Measurements from ENCODE around the gene GNL3. TPM values are rescaled to one million over a fixed set of nuclear protein-coding genes. Genes with fewer than 3 reads are reported as not detected.

Gene GNL3
- total and polyA plus RNA-seq, 7 experiments from 2014 or later = 60.0 to 116 (median 94.2) TPM

GRCh38 chr3:52683611-52684010, 2.2 kb upstream of the GNL3 start:
- intact Hi-C loops (cut with micrococcal nuclease) = loop anchor here (2.0 to 10.0 kb wide), 5 partner anchors 13 to 627 kb away; partner anchors contain the start of genes DUSP7 (in 1 of the 2), NISCH (in 1 of the 2), RFT1 (in 1 of the 2) and TNNC1 (in 1 of the 2)
- no peak for ATAC-seq
- Histone ChIP-seq H3K4me1 (ENCODE audit: control insufficient read depth in 2 of 2, insufficient read depth in 2 of 2, low read length in 2 of 2) (peaks cover 21 to 25% of the 10 kb centered on the region in 2 donors), H3K27ac (ENCODE audit: low read depth, low read length) (peak overlapping the region; percentile 89), H3K4me3 (ENCODE audit: low read length) (no peak overlapping the region), H3K27me3 (ENCODE audit: control insufficient read depth in 2 of 2, insufficient read depth in 2 of 2, low read length in 2 of 2) (no peaks in the 10 kb centered on the region), H3K9me3 (ENCODE audit: control insufficient read depth in 2 of 3, low read length in 3 of 3) (no peaks in the 10 kb centered on the region), H3K36me3 (ENCODE audit: control insufficient read depth in 2 of 3, insufficient read depth in 3 of 3, low read length in 3 of 3) (peaks cover 11 to 34% (median 28%) of the 10 kb centered on the region in 3 experiments)
- H3K27ac Mint-ChIP-seq = peak overlapping the region in 4 of 9 donors; percentile 91 to 98 (median 92)
- POLR2A ChIA-PET = interaction anchor here (0.5 to 1.8 kb wide), 4 partner anchors 11 to 360 kb away, joined by 3 to 7 read pairs (median 5); no protein-coding TSS in a partner anchor
- H3K27me3 Mint-ChIP-seq = no peaks in the 10 kb centered on the region
- CTCF ChIA-PET = no interaction called here
- DNase-seq = no peak
- H3K9me3 Mint-ChIP-seq = peaks cover 0 to 2% (median 0%) of the 10 kb centered on the region in 11 donors
- H3K4me1 Mint-ChIP-seq = peaks cover 32 to 84% (median 68%) of the 10 kb centered on the region in 7 donors
- peaks cover 8 to 31% (median 22%) of the 10 kb centered on the region in 5 donors for H3K36me3 Mint-ChIP-seq
- H3K4me3 Mint-ChIP-seq = peak overlapping the region in 7 of 10 donors; percentile 16 to 95 (median 45)

GRCh38 chr3:52684184-52684583, 1.6 kb upstream of the GNL3 start:
- Histone ChIP-seq H3K4me3 (ENCODE audit: low read length) (no peak overlapping the region), H3K27ac (ENCODE audit: low read depth, low read length) (peak overlapping the region; percentile 89), H3K4me1 (ENCODE audit: control insufficient read depth in 2 of 2, insufficient read depth in 2 of 2, low read length in 2 of 2) (peaks cover 21 to 25% of the 10 kb centered on the region in 2 donors), H3K27me3 (ENCODE audit: control insufficient read depth in 2 of 2, insufficient read depth in 2 of 2, low read length in 2 of 2) (no peaks in the 10 kb centered on the region), H3K9me3 (ENCODE audit: control insufficient read depth in 2 of 3, low read length in 3 of 3) (no peaks in the 10 kb centered on the region), H3K36me3 (ENCODE audit: control insufficient read depth in 2 of 3, insufficient read depth in 3 of 3, low read length in 3 of 3) (peaks cover 17 to 34% (median 28%) of the 10 kb centered on the region in 3 experiments)
- POLR2A ChIA-PET = interaction anchor here (0.6 to 1.8 kb wide), 5 partner anchors 11 to 275 kb away, joined by 3 to 7 read pairs (median 4); partner anchors contain the start of genes SPCS1 and UQCC5
- Mint-ChIP-seq H3K27me3 (no peaks in the 10 kb centered on the region), H3K36me3 (peaks cover 2 to 31% (median 23%) of the 10 kb centered on the region in 5 donors), H3K4me3 (peak overlapping the region; percentile 64 to 99 (median 94)), H3K9me3 (peaks cover 0 to 2% (median 0%) of the 10 kb centered on the region in 11 donors), H3K4me1 (peaks cover 30 to 84% (median 70%) of the 10 kb centered on the region in 7 donors), H3K27ac (peak overlapping the region in 8 of 9 donors; percentile 59 to 98 (median 92))
- ATAC-seq (no peak), DNase-seq (no peak)
- CTCF ChIA-PET = interaction anchor here (0.7 kb wide), 1 partner anchor 67 kb away, joined by 3 read pairs; no protein-coding TSS in a partner anchor
- intact Hi-C loops (cut with micrococcal nuclease) = loop anchor here (2.0 to 10.0 kb wide), 5 partner anchors 13 to 627 kb away; partner anchors contain the start of genes DUSP7 (in 1 of the 2), NISCH (in 1 of the 2), RFT1 (in 1 of the 2) and TNNC1 (in 1 of the 2)

- Histone ChIP-seq H3K4me1 (ENCODE audit: control insufficient read depth in 2 of 2, insufficient read depth in 2 of 2, low read length in 2 of 2) (peaks cover 21 to 25% of the 10 kb centered on the region in 2 donors), H3K36me3 (ENCODE audit: control insufficient read depth in 2 of 3, insufficient read depth in 3 of 3, low read length in 3 of 3) (peaks cover 28 to 34% (median 32%) of the 10 kb centered on the region in 3 experiments), H3K27ac (ENCODE audit: low read depth, low read length) (peak overlapping the region; percentile 89), H3K9me3 (ENCODE audit: control insufficient read depth in 2 of 3, low read length in 3 of 3) (no peaks in the 10 kb centered on the region), H3K27me3 (ENCODE audit: control insufficient read depth in 2 of 2, insufficient read depth in 2 of 2, low read length in 2 of 2) (no peaks in the 10 kb centered on the region), H3K4me3 (ENCODE audit: low read length) (peak overlapping the region; percentile 68)
- DNase-seq (peak in 8 of 9 donors; percentile 51 to 86 (median 62)), ATAC-seq (peak; percentile 79)
- ChIA-PET POLR2A (interaction anchor here (0.9 to 1.8 kb wide), 4 partner anchors 21 to 149 kb away, joined by 3 to 7 read pairs (median 4); partner anchors contain the start of genes SPCS1 and UQCC5), CTCF (interaction anchor here (0.7 kb wide), 1 partner anchor 343 kb away, joined by 3 read pairs; no protein-coding TSS in a partner anchor)
- H3K9me3 Mint-ChIP-seq = peaks cover 0 to 2% (median 0%) of the 10 kb centered on the region in 11 donors
- intact Hi-C loops (cut with micrococcal nuclease) = loop anchor here (1.0 to 10.0 kb wide), 12 partner anchors 14 to 1018 kb away; partner anchors contain the start of genes NISCH (in 2 of the 2), UQCC5 (in 2 of the 2), DCP1A (in 1 of the 2) and DUSP7 (in 1 of the 2)
- peak overlapping the region; percentile 86 to 98 (median 93) for H3K27ac Mint-ChIP-seq
- peak overlapping the region; percentile 84 to 99 (median 94) for H3K4me3 Mint-ChIP-seq
- no peaks in the 10 kb centered on the region for H3K27me3 Mint-ChIP-seq
- H3K36me3 Mint-ChIP-seq = peaks cover 3 to 36% (median 23%) of the 10 kb centered on the region in 5 donors
- peaks cover 23 to 76% (median 65%) of the 10 kb centered on the region in 7 donors for H3K4me1 Mint-ChIP-seq
These were observed 535 bp upstream of the GNL3 start for GRCh38 chr3:52685285-52685708.

GRCh38 chr3:52688266-52688665, 2.4 kb downstream of the GNL3 start:
- peaks cover 13 to 55% (median 46%) of the 10 kb centered on the region in 7 donors for H3K4me1 Mint-ChIP-seq
- no peak for ATAC-seq
- H3K27me3 Mint-ChIP-seq = no peaks in the 10 kb centered on the region
- intact Hi-C loops (cut with micrococcal nuclease) = loop anchor here (5.0 to 10.0 kb wide), 6 partner anchors 34 to 1021 kb away; partner anchors contain the start of genes NISCH (in 2 of the 2), STIMATE (in 1 of the 2), TNNC1 (in 1 of the 2) and WDR82 (in 1 of the 2)
- peaks cover 0 to 2% (median 0%) of the 10 kb centered on the region in 11 donors for H3K9me3 Mint-ChIP-seq
- H3K4me1 ChIP-seq (ENCODE audit: control insufficient read depth in 2 of 2, insufficient read depth in 2 of 2, low read length in 2 of 2) = peaks cover 21 to 25% of the 10 kb centered on the region in 2 donors
- no peaks in the 10 kb centered on the region for H3K27me3 ChIP-seq (ENCODE audit: control insufficient read depth in 2 of 2, insufficient read depth in 2 of 2, low read length in 2 of 2)
- no peak overlapping the region for H3K4me3 ChIP-seq (ENCODE audit: low read length)
- DNase-seq = no peak
- peaks cover 38 to 64% (median 46%) of the 10 kb centered on the region in 3 experiments for H3K36me3 ChIP-seq (ENCODE audit: control insufficient read depth in 2 of 3, insufficient read depth in 3 of 3, low read length in 3 of 3)
- no peaks in the 10 kb centered on the region for H3K9me3 ChIP-seq (ENCODE audit: control insufficient read depth in 2 of 3, low read length in 3 of 3)
- peak overlapping the region; percentile 89 for H3K27ac ChIP-seq (ENCODE audit: low read depth, low read length)
- POLR2A ChIA-PET = interaction anchor here (0.6 to 2.8 kb wide), 3 partner anchors 13 to 1661 kb away, joined by 3 to 16 read pairs (median 4); partner anchors contain the start of genes GLT8D1 and SPCS1
- H3K4me3 Mint-ChIP-seq = peak overlapping the region in 5 of 10 donors; percentile 14 to 51 (median 33)
- H3K36me3 Mint-ChIP-seq = peaks cover 3 to 38% (median 28%) of the 10 kb centered on the region in 5 donors
- CTCF ChIA-PET = no interaction called here
- H3K27ac Mint-ChIP-seq = peak overlapping the region in 6 of 9 donors; percentile 12 to 99 (median 46)

- POLR2A ChIA-PET = interaction anchor here (1.3 to 2.8 kb wide), 2 partner anchors 16 to 17 kb away, joined by 6 to 16 read pairs; partner anchors contain the start of genes GLT8D1 and SPCS1
- peaks cover 13 to 49% (median 40%) of the 10 kb centered on the region in 7 donors for H3K4me1 Mint-ChIP-seq
- intact Hi-C loops (cut with micrococcal nuclease) = loop anchor here (5.0 to 10.0 kb wide), 6 partner anchors 33 to 1022 kb away; partner anchors contain the start of genes NISCH (in 2 of the 2), STIMATE (in 1 of the 2), TNNC1 (in 1 of the 2) and WDR82 (in 1 of the 2)
These were observed 3.3 kb downstream of the GNL3 start for GRCh38 chr3:52689151-52689550.

GRCh38 chr3:52690560-52690959, 4.7 kb downstream of the GNL3 start:
- peak overlapping the region in 4 of 9 donors; percentile 39 to 49 (median 46) for H3K27ac Mint-ChIP-seq
- H3K9me3 Mint-ChIP-seq = peaks cover 0 to 2% (median 0%) of the 10 kb centered on the region in 11 donors
- H3K27me3 Mint-ChIP-seq = no peaks in the 10 kb centered on the region
- POLR2A ChIA-PET = interaction anchor here (0.6 to 1.3 kb wide), 2 partner anchors 15 to 303 kb away, joined by 3 to 6 read pairs; partner anchors contain the start of genes GLT8D1 and SPCS1
- ATAC-seq (no peak), DNase-seq (no peak)
- Histone ChIP-seq H3K27ac (ENCODE audit: low read depth, low read length) (peak overlapping the region; percentile 18), H3K27me3 (ENCODE audit: control insufficient read depth in 2 of 2, insufficient read depth in 2 of 2, low read length in 2 of 2) (no peaks in the 10 kb centered on the region), H3K4me1 (ENCODE audit: control insufficient read depth in 2 of 2, insufficient read depth in 2 of 2, low read length in 2 of 2) (peaks cover 11 to 12% of the 10 kb centered on the region in 2 donors), H3K4me3 (ENCODE audit: low read length) (no peak overlapping the region), H3K9me3 (ENCODE audit: control insufficient read depth in 2 of 3, low read length in 3 of 3) (no peaks in the 10 kb centered on the region), H3K36me3 (ENCODE audit: control insufficient read depth in 2 of 3, insufficient read depth in 3 of 3, low read length in 3 of 3) (peaks cover 49 to 85% (median 55%) of the 10 kb centered on the region in 3 experiments)
- CTCF ChIA-PET = interaction anchor here (0.7 kb wide), 1 partner anchor 244 kb away, joined by 3 read pairs; no protein-coding TSS in a partner anchor
- H3K4me3 Mint-ChIP-seq = no peak overlapping the region
- H3K4me1 Mint-ChIP-seq = peaks cover 10 to 42% (median 31%) of the 10 kb centered on the region in 7 donors
- intact Hi-C loops (cut with micrococcal nuclease) = no loop called here
- H3K36me3 Mint-ChIP-seq = peaks cover 3 to 59% (median 39%) of the 10 kb centered on the region in 5 donors

More at GRCh38 chr3:52689151-52689550, 3.3 kb downstream of the GNL3 start:
- Histone ChIP-seq H3K4me1 (ENCODE audit: control insufficient read depth in 2 of 2, insufficient read depth in 2 of 2, low read length in 2 of 2) (peaks cover 21% of the 10 kb centered on the region in 2 donors), H3K4me3 (ENCODE audit: low read length) (no peak overlapping the region), H3K9me3 (ENCODE audit: control insufficient read depth in 2 of 3, low read length in 3 of 3) (no peaks in the 10 kb centered on the region), H3K27ac (ENCODE audit: low read depth, low read length) (peak overlapping the region; percentile 89), H3K36me3 (ENCODE audit: control insufficient read depth in 2 of 3, insufficient read depth in 3 of 3, low read length in 3 of 3) (peaks cover 46 to 72% (median 54%) of the 10 kb centered on the region in 3 experiments), H3K27me3 (ENCODE audit: control insufficient read depth in 2 of 2, insufficient read depth in 2 of 2, low read length in 2 of 2) (no peaks in the 10 kb centered on the region)
- no peak for DNase-seq
- peak overlapping the region in 4 of 9 donors; percentile 33 to 85 (median 58) for H3K27ac Mint-ChIP-seq
- no peak overlapping the region for H3K4me3 Mint-ChIP-seq
- H3K27me3 Mint-ChIP-seq = no peaks in the 10 kb centered on the region
- ATAC-seq = no peak
- peaks cover 3 to 46% (median 35%) of the 10 kb centered on the region in 5 donors for H3K36me3 Mint-ChIP-seq
- peaks cover 0 to 2% (median 0%) of the 10 kb centered on the region in 11 donors for H3K9me3 Mint-ChIP-seq
- CTCF ChIA-PET = interaction anchor here (0.6 kb wide), 1 partner anchor 1246 kb away, joined by 4 read pairs; no protein-coding TSS in a partner anchor

Measured in naive thymus-derived CD4-positive, alpha-beta T cell (primary cell).